ENCODE results near the gene CPNE6.

DNA sequence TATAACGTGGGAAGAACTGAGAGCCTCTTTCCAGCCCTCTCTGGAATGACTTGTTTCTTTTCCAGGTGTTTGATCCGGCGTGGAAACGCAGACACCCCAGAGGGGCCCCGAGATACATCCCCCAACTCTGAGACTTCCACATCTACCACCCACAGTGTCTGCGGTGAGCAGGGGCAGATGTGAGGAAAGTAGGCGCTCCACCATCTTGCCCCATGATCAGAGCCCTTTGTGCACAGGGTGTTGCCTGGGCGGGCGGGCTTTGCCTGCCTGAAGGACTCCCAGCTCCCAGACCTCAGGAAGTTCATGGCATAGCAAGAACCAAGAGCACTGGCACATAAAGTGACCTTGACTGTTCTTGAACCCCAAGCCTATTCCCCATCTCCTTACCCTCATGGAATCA is 16.7 kb upstream of the CPNE6 start:
- no peak for TF ChIP-seq POLR2A (IDR thresholded peaks at IDR 0.05)
- TF ChIP-seq CTCF (IDR thresholded peaks at IDR 0.05): no peak

Measured in uterus (tissue), 2 donors.